Liver (tissue), 9 donors: ENCODE results near the gene CORO2B. TPM values are rescaled to one million over a fixed set of nuclear protein-coding genes. Genes with fewer than 3 reads are reported as not detected.

Experiments
- DNase-seq: peaks from one replicate; pipeline ENCODE4 v3.0.0-alpha.2; 2017; ENCODE audit warnings: low spot score
- H3K27ac ChIP-seq, 2 donors: one replicate each; pipeline ENCODE4 v1.7.0; 2013; ENCODE audit warnings: inconsistent platforms in 2 of 2, low read length in 2 of 2, control low read depth in 1 of 2, low read depth in 1 of 2, mild to moderate bottlenecking in 1 of 2
- H3K27me3 ChIP-seq, 4 donors: one replicate each; pipeline versions ENCODE4 v1.6.1 to v1.7.0; 2013; ENCODE audit warnings: low read length in 3 of 4, inconsistent platforms in 1 of 4, mild to moderate bottlenecking in 1 of 4, moderate library complexity in 1 of 4; ENCODE audit not compliant: control insufficient read depth in 4 of 4, insufficient read depth in 4 of 4
- H3K36me3 ChIP-seq, 4 donors: one replicate each; pipeline versions ENCODE4 v1.6.1 to v1.7.0; 2013; ENCODE audit warnings: low read length in 3 of 4, mild to moderate bottlenecking in 3 of 4, low read depth in 1 of 4, moderate library complexity in 1 of 4; ENCODE audit not compliant: control insufficient read depth in 4 of 4, insufficient read depth in 3 of 4
- H3K4me1 ChIP-seq, 4 donors: one replicate each; pipeline versions ENCODE4 v1.6.1 to v1.7.0; 2013; ENCODE audit warnings: low read length in 3 of 4, mild to moderate bottlenecking in 3 of 4, moderate library complexity in 1 of 4; ENCODE audit not compliant: control insufficient read depth in 4 of 4, insufficient read depth in 4 of 4
- H3K4me3 ChIP-seq, 3 donors: one replicate each; pipeline versions ENCODE4 v1.6.1 to v1.7.0; 2013; ENCODE audit warnings: low read length in 3 of 3, control low read depth in 1 of 3, low read depth in 1 of 3, mild to moderate bottlenecking in 1 of 3
- H3K9ac ChIP-seq, 2 donors: one replicate each; pipeline ENCODE4 v1.7.0; 2013; ENCODE audit warnings: low read length in 2 of 2, mild to moderate bottlenecking in 2 of 2, moderate library complexity in 2 of 2, control low read depth in 1 of 2, low read depth in 1 of 2
- H3K9me3 ChIP-seq, 4 donors: one replicate each; pipeline versions ENCODE4 v1.6.1 to v1.7.0; 2013; ENCODE audit warnings: low read length in 3 of 4; ENCODE audit not compliant: control insufficient read depth in 4 of 4
- EGR1 ChIP-seq, 2 donors: IDR thresholded peaks; 2 replicates each; pipeline ENCODE4 v1.6.1; 2016 to 2018; ENCODE audit warnings: antibody characterized with exemption in 2 of 2, low read depth in 2 of 2
- FOXA1 ChIP-seq: IDR thresholded peaks from 2 replicates; pipeline ENCODE4 v1.6.1; 2016; ENCODE audit warnings: antibody characterized with exemption
- GABPA ChIP-seq, 2 donors: IDR thresholded peaks in 1 of 2; conservative IDR thresholded peaks in 1 of 2; 2 replicates each; pipeline ENCODE4 v1.6.1; 2016; ENCODE audit warnings: antibody characterized with exemption in 2 of 2, mild to moderate bottlenecking in 1 of 2, moderate library complexity in 1 of 2
- HNF4G ChIP-seq: IDR thresholded peaks from 2 replicates; pipeline ENCODE4 v1.6.1; 2016; ENCODE audit warnings: antibody characterized with exemption
- JUND ChIP-seq, 2 donors: IDR thresholded peaks; 2 replicates each; pipeline ENCODE4 v1.6.1; 2016; ENCODE audit warnings: antibody characterized with exemption in 2 of 2
- TAF1 ChIP-seq: conservative IDR thresholded peaks from 2 replicates; pipeline ENCODE4 v1.6.1; 2016; ENCODE audit warnings: antibody characterized with exemption, mild to moderate bottlenecking
- YY1 ChIP-seq: IDR thresholded peaks from 2 replicates; pipeline ENCODE4 v1.6.1; 2016; ENCODE audit warnings: antibody characterized with exemption, mild to moderate bottlenecking
- WGBS: extraction: QIAGEN DNeasy Blood & Tissue Kit; methylation state at CpG from one replicate; pipeline ENCODE4 v1.1.7; 2013; 5-methylcytosine and 5-hydroxymethylcytosine counted together
- polyA plus RNA-seq, 2 donors: library from polyadenylated mRNA; stranded (reverse) in 1 of 2; unstranded in 1 of 2; fragments of 200-250 nt in 1 of 2; fragments of >200 nt in 1 of 2; fragmentation: Nextera tagmentation in 1 of 2; extraction: Ambion mirVana in 1 of 2; gene quantifications; one replicate each; pipeline versions ENCODE4 v1.2.1 to v1.2.3, GENCODE V29; 2013 to 2015
- total RNA-seq, 2 donors: library from RNA; depleted of rRNA; stranded (reverse); fragments of >200 nt; gene quantifications; one replicate each; pipeline ENCODE4 v1.2.3, GENCODE V29; 2014
- TF ChIP-seq, protein P1 (sequence below): IDR thresholded peaks from 2 replicates; pipeline ENCODE4 v1.6.1; 2016; ENCODE audit warnings: antibody characterized with exemption
- TF ChIP-seq, protein P2 (sequence below): IDR thresholded peaks from 2 replicates; pipeline ENCODE4 v1.6.1; 2016; ENCODE audit warnings: antibody characterized with exemption, mild to moderate bottlenecking
- TF ChIP-seq, protein P3 (sequence below): IDR thresholded peaks from 2 replicates; pipeline ENCODE4 v1.6.1; 2016; ENCODE audit warnings: antibody characterized with exemption
- donor health status: healthy.
- donor health status: healthy.
- donor health status: healthy.
- donor health status: healthy.
- donor health status: healthy.

The CORO2B gene
- total and polyA plus RNA-seq, 4 donors, result 0.15 to 0.65 (median 0.52) TPM

DNA sequence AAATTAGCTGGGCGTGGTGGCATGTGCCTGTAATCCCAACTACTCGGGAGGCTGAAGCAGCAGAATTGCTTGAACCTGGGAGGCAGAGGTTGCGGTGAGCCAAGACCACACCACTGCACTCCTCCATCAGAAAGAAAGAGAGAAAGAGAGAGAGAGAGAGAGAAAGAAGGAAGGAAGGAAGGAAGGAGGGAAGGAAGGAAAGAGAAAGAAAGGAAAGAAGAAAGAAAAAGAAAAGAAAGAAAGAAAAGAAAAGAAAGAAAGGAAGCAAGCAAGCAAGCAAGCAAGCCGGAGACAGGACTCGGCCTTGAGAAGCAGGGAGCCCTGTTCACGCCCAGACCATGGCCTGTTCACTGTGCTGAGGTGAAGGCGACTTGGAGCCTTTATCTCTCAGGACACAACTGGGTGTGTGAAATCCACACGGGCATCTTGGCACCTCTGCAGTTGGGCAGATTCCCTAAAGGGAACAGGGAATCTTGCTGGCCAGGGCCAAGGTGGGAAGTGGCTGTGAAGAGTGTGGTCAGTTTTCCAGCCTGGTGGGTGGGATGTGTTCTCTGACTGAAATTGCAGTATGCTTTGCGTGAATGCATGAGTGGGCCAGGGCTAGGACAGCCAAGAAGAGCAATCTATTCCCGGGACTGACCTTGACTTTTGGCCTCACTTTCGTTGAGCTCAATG lies 90.3 kb downstream of the CORO2B start:
- H3K9me3 ChIP-seq, result no peaks in the 10 kb centered on the region
- H3K36me3 ChIP-seq, result no peaks in the 10 kb centered on the region
- TF ChIP-seq YY1 (no peak), TAF1 (no peak), JUND (IDR thresholded peaks at IDR 0.05) (no peak)
- TF ChIP-seq, protein P1, sequence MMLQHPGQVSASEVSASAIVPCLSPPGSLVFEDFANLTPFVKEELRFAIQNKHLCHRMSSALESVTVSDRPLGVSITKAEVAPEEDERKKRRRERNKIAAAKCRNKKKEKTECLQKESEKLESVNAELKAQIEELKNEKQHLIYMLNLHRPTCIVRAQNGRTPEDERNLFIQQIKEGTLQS, result no peak
- TF ChIP-seq, protein P2, sequence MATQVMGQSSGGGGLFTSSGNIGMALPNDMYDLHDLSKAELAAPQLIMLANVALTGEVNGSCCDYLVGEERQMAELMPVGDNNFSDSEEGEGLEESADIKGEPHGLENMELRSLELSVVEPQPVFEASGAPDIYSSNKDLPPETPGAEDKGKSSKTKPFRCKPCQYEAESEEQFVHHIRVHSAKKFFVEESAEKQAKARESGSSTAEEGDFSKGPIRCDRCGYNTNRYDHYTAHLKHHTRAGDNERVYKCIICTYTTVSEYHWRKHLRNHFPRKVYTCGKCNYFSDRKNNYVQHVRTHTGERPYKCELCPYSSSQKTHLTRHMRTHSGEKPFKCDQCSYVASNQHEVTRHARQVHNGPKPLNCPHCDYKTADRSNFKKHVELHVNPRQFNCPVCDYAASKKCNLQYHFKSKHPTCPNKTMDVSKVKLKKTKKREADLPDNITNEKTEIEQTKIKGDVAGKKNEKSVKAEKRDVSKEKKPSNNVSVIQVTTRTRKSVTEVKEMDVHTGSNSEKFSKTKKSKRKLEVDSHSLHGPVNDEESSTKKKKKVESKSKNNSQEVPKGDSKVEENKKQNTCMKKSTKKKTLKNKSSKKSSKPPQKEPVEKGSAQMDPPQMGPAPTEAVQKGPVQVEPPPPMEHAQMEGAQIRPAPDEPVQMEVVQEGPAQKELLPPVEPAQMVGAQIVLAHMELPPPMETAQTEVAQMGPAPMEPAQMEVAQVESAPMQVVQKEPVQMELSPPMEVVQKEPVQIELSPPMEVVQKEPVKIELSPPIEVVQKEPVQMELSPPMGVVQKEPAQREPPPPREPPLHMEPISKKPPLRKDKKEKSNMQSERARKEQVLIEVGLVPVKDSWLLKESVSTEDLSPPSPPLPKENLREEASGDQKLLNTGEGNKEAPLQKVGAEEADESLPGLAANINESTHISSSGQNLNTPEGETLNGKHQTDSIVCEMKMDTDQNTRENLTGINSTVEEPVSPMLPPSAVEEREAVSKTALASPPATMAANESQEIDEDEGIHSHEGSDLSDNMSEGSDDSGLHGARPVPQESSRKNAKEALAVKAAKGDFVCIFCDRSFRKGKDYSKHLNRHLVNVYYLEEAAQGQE, result no peak
- DNase-seq, result no peak
- peaks cover 0 to 2% (median 0%) of the 10 kb centered on the region in 4 donors for H3K27me3 ChIP-seq
- no peak overlapping the region for H3K27ac ChIP-seq
- no peak overlapping the region for H3K4me3 ChIP-seq
- WGBS, result 76% methylated on average over 11 of the region's 11 CpGs
- no peak overlapping the region for H3K9ac ChIP-seq
- peaks cover 0 to 3% (median 0%) of the 10 kb centered on the region in 4 donors for H3K4me1 ChIP-seq

DNA sequence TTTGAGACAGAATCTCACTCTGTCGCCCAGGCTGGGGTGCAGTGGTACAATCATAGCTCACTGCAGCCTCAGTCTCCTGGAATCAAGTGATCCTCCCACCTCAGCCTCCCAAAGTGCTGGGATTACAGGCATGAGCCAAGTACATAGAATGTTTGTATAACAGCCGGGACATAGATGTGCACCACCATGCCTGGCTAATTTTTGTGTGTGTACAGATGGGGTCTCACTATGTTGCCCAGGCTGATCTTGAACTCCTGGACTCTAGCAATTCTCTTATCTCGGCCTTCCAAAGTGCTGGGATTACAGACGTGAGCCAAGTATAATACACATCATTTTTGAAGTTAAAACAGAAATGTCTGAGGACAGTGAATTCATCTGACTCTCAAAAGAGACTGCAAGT lies 93.5 kb downstream of the CORO2B start:
- no peaks in the 10 kb centered on the region for H3K36me3 ChIP-seq
- WGBS, result 54% methylated on average over 4 of the region's 4 CpGs
- no peaks in the 10 kb centered on the region for H3K9me3 ChIP-seq
- no peak for DNase-seq
- H3K4me1 ChIP-seq, result peaks cover 0 to 7% (median 0%) of the 10 kb centered on the region in 4 donors
- TF ChIP-seq HNF4G, result no peak
- TF ChIP-seq, protein P3, sequence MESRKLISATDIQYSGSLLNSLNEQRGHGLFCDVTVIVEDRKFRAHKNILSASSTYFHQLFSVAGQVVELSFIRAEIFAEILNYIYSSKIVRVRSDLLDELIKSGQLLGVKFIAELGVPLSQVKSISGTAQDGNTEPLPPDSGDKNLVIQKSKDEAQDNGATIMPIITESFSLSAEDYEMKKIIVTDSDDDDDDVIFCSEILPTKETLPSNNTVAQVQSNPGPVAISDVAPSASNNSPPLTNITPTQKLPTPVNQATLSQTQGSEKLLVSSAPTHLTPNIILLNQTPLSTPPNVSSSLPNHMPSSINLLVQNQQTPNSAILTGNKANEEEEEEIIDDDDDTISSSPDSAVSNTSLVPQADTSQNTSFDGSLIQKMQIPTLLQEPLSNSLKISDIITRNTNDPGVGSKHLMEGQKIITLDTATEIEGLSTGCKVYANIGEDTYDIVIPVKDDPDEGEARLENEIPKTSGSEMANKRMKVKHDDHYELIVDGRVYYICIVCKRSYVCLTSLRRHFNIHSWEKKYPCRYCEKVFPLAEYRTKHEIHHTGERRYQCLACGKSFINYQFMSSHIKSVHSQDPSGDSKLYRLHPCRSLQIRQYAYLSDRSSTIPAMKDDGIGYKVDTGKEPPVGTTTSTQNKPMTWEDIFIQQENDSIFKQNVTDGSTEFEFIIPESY, result no peak
- no peak for TF ChIP-seq GABPA (IDR thresholded peaks at IDR 0.05 in 1 of 2, conservative IDR thresholded peaks at IDR 0.05 in 1 of 2)
- TF ChIP-seq FOXA1, result no peak
- TF ChIP-seq EGR1 (IDR thresholded peaks at IDR 0.05; ENCODE audit: low read depth in 2 of 2), result no peak
- TF ChIP-seq, protein P2, result no peak
- TF ChIP-seq TAF1, result no peak
- no peak overlapping the region for H3K27ac ChIP-seq
- no peak overlapping the region for H3K4me3 ChIP-seq
- H3K9ac ChIP-seq, result no peak overlapping the region
- peaks cover 0 to 2% (median 0%) of the 10 kb centered on the region in 4 donors for H3K27me3 ChIP-seq
